ENCODE measurements around the gene GABRR3. TPM values are rescaled to one million over a fixed set of nuclear protein-coding genes. Genes with fewer than 3 reads are reported as not detected.

The GABRR3 gene
- total and polyA plus RNA-seq, 2 donors (not counting 1 experiment from before 2014, with no cell fraction given): not detected

DNA sequence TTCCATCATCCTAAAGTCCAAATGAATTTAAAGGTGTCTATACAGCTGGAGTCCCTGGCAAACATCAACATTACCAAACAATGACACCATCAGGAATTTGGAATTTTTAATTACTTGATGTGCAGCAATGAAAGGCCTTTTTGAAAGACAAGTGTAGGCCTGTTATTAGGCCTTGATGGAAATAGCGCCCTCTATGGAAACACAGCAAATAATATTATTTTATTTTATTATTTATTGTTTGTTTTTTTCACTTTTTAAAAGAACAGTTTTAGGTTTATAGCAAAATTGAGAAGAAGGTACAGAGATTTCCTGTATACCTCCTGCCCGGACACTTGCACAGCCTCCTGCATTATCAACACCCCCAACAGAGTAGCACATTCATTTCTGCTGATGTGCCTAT lies 33.7 kb upstream of the GABRR3 start:
- TF ChIP-seq, protein P1, sequence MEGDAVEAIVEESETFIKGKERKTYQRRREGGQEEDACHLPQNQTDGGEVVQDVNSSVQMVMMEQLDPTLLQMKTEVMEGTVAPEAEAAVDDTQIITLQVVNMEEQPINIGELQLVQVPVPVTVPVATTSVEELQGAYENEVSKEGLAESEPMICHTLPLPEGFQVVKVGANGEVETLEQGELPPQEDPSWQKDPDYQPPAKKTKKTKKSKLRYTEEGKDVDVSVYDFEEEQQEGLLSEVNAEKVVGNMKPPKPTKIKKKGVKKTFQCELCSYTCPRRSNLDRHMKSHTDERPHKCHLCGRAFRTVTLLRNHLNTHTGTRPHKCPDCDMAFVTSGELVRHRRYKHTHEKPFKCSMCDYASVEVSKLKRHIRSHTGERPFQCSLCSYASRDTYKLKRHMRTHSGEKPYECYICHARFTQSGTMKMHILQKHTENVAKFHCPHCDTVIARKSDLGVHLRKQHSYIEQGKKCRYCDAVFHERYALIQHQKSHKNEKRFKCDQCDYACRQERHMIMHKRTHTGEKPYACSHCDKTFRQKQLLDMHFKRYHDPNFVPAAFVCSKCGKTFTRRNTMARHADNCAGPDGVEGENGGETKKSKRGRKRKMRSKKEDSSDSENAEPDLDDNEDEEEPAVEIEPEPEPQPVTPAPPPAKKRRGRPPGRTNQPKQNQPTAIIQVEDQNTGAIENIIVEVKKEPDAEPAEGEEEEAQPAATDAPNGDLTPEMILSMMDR (conservative IDR thresholded peaks at IDR 0.05 in 1 of 2, IDR thresholded peaks at IDR 0.05 in 1 of 2; ENCODE audit: low read depth in 1 of 2, low read length in 2 of 2): peak in 1 of 2 donors; percentile 13
- no peak for TF ChIP-seq EZH2 (IDR thresholded peaks at IDR 0.05; ENCODE audit: low read length, missing control alignments)
- no peak for DNase-seq (ENCODE audit: low read depth in 2 of 2)

DNA sequence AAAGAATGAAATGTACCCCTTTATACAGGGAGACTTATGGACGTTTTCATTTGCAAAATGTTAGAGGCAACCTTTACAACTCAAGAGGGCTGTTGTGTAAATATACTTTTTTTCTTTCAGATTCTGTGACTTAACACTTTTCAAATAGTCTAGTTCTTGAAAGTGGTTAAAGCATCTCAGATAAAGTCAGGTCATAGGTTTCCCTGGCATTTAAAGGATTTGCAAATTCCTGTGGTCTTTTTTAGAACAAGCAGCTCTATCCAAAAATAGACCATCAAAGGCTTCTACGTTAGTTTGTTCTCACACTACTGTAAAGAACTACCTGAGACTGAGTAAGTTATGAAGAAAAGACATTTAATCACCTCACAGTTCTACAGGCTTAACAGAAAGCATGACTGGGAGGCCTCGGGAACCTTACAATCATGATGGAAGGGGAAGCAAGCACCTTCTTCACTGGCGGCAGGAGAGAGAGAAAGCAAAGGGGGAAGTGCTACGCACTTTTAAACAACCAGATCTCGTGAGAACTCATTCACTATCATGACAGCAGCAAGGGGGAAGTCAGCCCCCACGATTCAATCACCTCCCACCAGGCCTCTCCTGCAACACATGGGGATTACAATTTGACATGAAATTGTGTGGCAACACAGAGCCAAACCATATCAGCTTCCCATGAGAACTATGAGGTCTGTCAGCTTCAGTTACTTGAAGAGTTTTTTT lies 23.3 kb upstream of the GABRR3 start:
- no peak overlapping the region for H3K27ac ChIP-seq (ENCODE audit: insufficient read depth, low read length)
- no peak overlapping the region for H3K9ac ChIP-seq (ENCODE audit: insufficient read depth, low read length)
- no peak overlapping the region for H3K4me2 ChIP-seq (ENCODE audit: extremely low read depth, insufficient read depth, low read length)
- no peaks in the 10 kb centered on the region for H3K27me3 ChIP-seq (ENCODE audit: control insufficient read depth, insufficient read depth, low read length)
- no peak overlapping the region for H3K4me3 ChIP-seq (replicated peaks in 1 of 4; ENCODE audit: control extremely low read depth in 1 of 4, insufficient read depth in 1 of 4, low read depth in 3 of 4, low read length in 4 of 4)
- H2AFZ ChIP-seq (ENCODE audit: low read length): no peak overlapping the region
- H4K20me1 ChIP-seq (ENCODE audit: control insufficient read depth, extremely low read depth, insufficient read depth, low read length): no peaks in the 10 kb centered on the region
- no peaks in the 10 kb centered on the region for H3K79me2 ChIP-seq (ENCODE audit: control insufficient read depth, insufficient read depth, low read length)
- H3K36me3 ChIP-seq (ENCODE audit: control insufficient read depth, insufficient read depth, low read length): no peaks in the 10 kb centered on the region
- H3K4me1 ChIP-seq (ENCODE audit: control insufficient read depth, extremely low read depth, insufficient read depth, low read length): no peaks in the 10 kb centered on the region
- TF ChIP-seq, protein P1 (conservative IDR thresholded peaks at IDR 0.05 in 1 of 2, IDR thresholded peaks at IDR 0.05 in 1 of 2; ENCODE audit: low read depth in 1 of 2, low read length in 2 of 2): no peak
- TF ChIP-seq EZH2 (IDR thresholded peaks at IDR 0.05; ENCODE audit: low read length, missing control alignments): no peak
- H3K9me3 ChIP-seq (ENCODE audit: control insufficient read depth, insufficient read depth, low read depth, low read length): no peaks in the 10 kb centered on the region
- no peak for DNase-seq (ENCODE audit: low read depth in 2 of 2)

More for the DNA sequence above, 33.7 kb upstream of the GABRR3 start:
- no peaks in the 10 kb centered on the region for H3K79me2 ChIP-seq (ENCODE audit: control insufficient read depth, insufficient read depth, low read length)
- no peaks in the 10 kb centered on the region for H3K4me1 ChIP-seq (ENCODE audit: control insufficient read depth, extremely low read depth, insufficient read depth, low read length)
- H2AFZ ChIP-seq (ENCODE audit: low read length): no peak overlapping the region
- no peaks in the 10 kb centered on the region for H3K36me3 ChIP-seq (ENCODE audit: control insufficient read depth, insufficient read depth, low read length)
- no peak overlapping the region for H3K27ac ChIP-seq (ENCODE audit: insufficient read depth, low read length)
- no peaks in the 10 kb centered on the region for H3K27me3 ChIP-seq (ENCODE audit: control insufficient read depth, insufficient read depth, low read length)
- no peak overlapping the region for H3K9ac ChIP-seq (ENCODE audit: insufficient read depth, low read length)
- H3K4me2 ChIP-seq (ENCODE audit: extremely low read depth, insufficient read depth, low read length): no peak overlapping the region
- no peak overlapping the region for H3K4me3 ChIP-seq (replicated peaks in 1 of 4; ENCODE audit: control extremely low read depth in 1 of 4, insufficient read depth in 1 of 4, low read depth in 3 of 4, low read length in 4 of 4)
- H3K9me3 ChIP-seq (ENCODE audit: control insufficient read depth, insufficient read depth, low read depth, low read length): no peaks in the 10 kb centered on the region
- no peaks in the 10 kb centered on the region for H4K20me1 ChIP-seq (ENCODE audit: control insufficient read depth, extremely low read depth, insufficient read depth, low read length)

DNA sequence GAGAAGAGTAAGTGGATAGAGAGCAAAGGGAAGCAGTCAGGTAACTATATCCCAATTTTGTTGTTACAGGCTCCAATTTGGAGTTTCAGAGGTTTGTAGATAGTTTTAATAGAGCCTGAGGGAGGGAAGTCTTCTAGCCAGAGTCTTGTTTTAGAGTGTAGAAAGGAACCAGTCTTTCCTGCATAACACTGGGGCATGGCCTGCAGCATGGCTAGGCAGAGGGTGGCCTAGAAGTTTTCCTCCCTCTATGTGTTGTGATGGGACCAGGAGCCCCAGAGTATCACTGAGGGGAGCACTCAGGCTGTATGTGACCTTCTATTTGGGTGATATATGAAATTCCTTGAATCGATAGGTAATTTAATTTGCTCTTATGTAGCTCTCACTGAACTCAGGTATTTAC lies 22.5 kb upstream of the GABRR3 start:
- Histone ChIP-seq H3K4me3 (replicated peaks in 1 of 4; ENCODE audit: control extremely low read depth in 1 of 4, insufficient read depth in 1 of 4, low read depth in 3 of 4, low read length in 4 of 4) (no peak overlapping the region), H3K9me3 (ENCODE audit: control insufficient read depth, insufficient read depth, low read depth, low read length) (no peaks in the 10 kb centered on the region), H2AFZ (ENCODE audit: low read length) (no peak overlapping the region), H3K27me3 (ENCODE audit: control insufficient read depth, insufficient read depth, low read length) (no peaks in the 10 kb centered on the region), H4K20me1 (ENCODE audit: control insufficient read depth, extremely low read depth, insufficient read depth, low read length) (no peaks in the 10 kb centered on the region), H3K4me2 (ENCODE audit: extremely low read depth, insufficient read depth, low read length) (no peak overlapping the region), H3K4me1 (ENCODE audit: control insufficient read depth, extremely low read depth, insufficient read depth, low read length) (no peaks in the 10 kb centered on the region), H3K27ac (ENCODE audit: insufficient read depth, low read length) (no peak overlapping the region), H3K9ac (ENCODE audit: insufficient read depth, low read length) (no peak overlapping the region), H3K79me2 (ENCODE audit: control insufficient read depth, insufficient read depth, low read length) (no peaks in the 10 kb centered on the region), H3K36me3 (ENCODE audit: control insufficient read depth, insufficient read depth, low read length) (no peaks in the 10 kb centered on the region)
- no peak for DNase-seq (ENCODE audit: low read depth in 2 of 2)
- TF ChIP-seq, protein P1 (conservative IDR thresholded peaks at IDR 0.05 in 1 of 2, IDR thresholded peaks at IDR 0.05 in 1 of 2; ENCODE audit: low read depth in 1 of 2, low read length in 2 of 2): no peak
- TF ChIP-seq EZH2 (IDR thresholded peaks at IDR 0.05; ENCODE audit: low read length, missing control alignments): no peak
